KMS-11 (cell line): ENCODE measurements around the gene ATPAF1.

ENCODE experiments used
- H2AFZ ChIP-seq: fragments of 200-600 bp; sonication (generic); 2 replicates; pipeline ENCODE4 v1.6.1; 2016; ENCODE audit warnings: antibody characterized with exemption, mixed run types, low read depth
- H3K27ac ChIP-seq: fragments of 200-600 bp; sonication (generic); 2 replicates; pipeline ENCODE4 v1.6.1; 2016; ENCODE audit warnings: mild to moderate bottlenecking, mixed run types
- H3K27me3 ChIP-seq: fragments of 200-600 bp; sonication (generic); 2 replicates; pipeline ENCODE4 v1.6.1; 2017; ENCODE audit warnings: mild to moderate bottlenecking, low read depth, mixed run types, moderate library complexity; ENCODE audit not compliant: insufficient read depth
- H3K36me3 ChIP-seq: fragments of 200-600 bp; sonication (generic); 2 replicates; pipeline ENCODE4 v1.6.1; 2017; ENCODE audit warnings: mild to moderate bottlenecking, mixed run types; ENCODE audit not compliant: insufficient read depth
- H3K4me1 ChIP-seq: fragments of 200-600 bp; sonication (generic); 2 replicates; pipeline ENCODE4 v1.6.1; 2016; ENCODE audit warnings: mild to moderate bottlenecking, low read depth, mixed run types; ENCODE audit not compliant: poor library complexity, severe bottlenecking
- H3K4me2 ChIP-seq: fragments of 200-600 bp; sonication (generic); 2 replicates; pipeline ENCODE4 v1.7.0; 2016; ENCODE audit warnings: mild to moderate bottlenecking, mixed run types
- H3K4me3 ChIP-seq: fragments of 200-600 bp; sonication (generic); IDR thresholded peaks from 2 replicates; pipeline ENCODE4 v1.6.1; 2017; ENCODE audit warnings: low read depth, low read length, mixed read lengths; ENCODE audit not compliant: insufficient read depth
- H3K79me2 ChIP-seq: fragments of 200-600 bp; sonication (generic); 2 replicates; pipeline ENCODE4 v1.6.1; 2016; ENCODE audit warnings: low read depth, mixed run types; ENCODE audit not compliant: insufficient read depth
- H3K9ac ChIP-seq: fragments of 200-600 bp; sonication (generic); 2 replicates; pipeline ENCODE4 v1.6.1; 2016; ENCODE audit warnings: mild to moderate bottlenecking, mixed run types
- H4K20me1 ChIP-seq: fragments of 200-600 bp; sonication (generic); 2 replicates; pipeline ENCODE4 v1.6.1; 2016; ENCODE audit warnings: mild to moderate bottlenecking, mixed run types; ENCODE audit not compliant: insufficient read depth
- TF ChIP-seq, protein P1 (sequence below): fragments of 200-600 bp; sonication (generic); conservative IDR thresholded peaks from 2 replicates; pipeline ENCODE4 v1.6.1; 2017; ENCODE audit warnings: low read depth, mild to moderate bottlenecking, antibody characterized with exemption, low read length, moderate library complexity, mixed read lengths

The ATPAF1 gene

DNA sequence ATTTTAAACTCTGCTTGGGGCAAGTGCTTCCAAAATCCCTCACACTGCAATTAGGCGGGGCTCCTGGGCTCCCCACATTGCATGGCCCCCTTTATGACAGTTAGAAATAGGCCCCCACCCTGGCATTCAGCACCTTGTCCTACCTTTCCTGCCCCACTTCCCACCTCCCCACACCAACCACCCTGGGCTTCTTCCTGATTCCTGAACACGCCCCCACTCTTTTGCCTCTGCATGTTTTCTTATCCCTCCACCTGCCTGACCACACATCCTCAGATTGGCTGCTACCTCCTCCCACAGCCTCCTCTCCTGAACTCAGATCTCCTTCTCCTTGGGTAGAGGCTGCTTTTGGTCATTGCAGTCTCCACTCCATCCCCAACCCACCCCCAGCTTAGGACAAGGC lies 53.1 kb downstream of the ATPAF1 start:
- Histone ChIP-seq H4K20me1 (no peaks in the 10 kb centered on the region), H3K4me3 (no peak overlapping the region)

DNA sequence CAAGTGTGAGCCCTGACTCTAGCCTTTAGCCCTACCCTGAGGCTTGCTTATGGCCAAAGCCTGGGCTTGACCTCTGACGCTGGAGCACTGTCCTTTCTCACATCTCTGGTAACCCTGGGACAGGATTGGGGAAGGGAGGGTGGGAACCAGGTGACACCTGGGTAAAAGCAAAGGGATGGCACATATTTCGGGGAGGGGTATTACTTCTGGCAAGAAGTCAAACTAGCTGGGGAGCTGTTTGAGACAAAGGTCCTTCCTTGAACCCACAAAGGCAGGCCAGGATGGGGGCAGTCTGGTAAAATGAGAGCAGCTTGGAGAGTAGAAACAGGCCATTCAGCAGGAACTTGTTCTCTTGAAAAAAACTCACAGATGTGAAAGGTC lies 53.6 kb downstream of the ATPAF1 start:
- H3K27ac ChIP-seq = no peak overlapping the region
- H3K79me2 ChIP-seq = 0 out of 2 replicates have a peak, but pooled peaks cover 5% of the 10 kb centered on the region
- H3K4me1 ChIP-seq = peaks cover 13% of the 10 kb centered on the region
- H2AFZ ChIP-seq = no peak overlapping the region
- H3K27me3 ChIP-seq = no peaks in the 10 kb centered on the region
- TF ChIP-seq, protein P1, sequence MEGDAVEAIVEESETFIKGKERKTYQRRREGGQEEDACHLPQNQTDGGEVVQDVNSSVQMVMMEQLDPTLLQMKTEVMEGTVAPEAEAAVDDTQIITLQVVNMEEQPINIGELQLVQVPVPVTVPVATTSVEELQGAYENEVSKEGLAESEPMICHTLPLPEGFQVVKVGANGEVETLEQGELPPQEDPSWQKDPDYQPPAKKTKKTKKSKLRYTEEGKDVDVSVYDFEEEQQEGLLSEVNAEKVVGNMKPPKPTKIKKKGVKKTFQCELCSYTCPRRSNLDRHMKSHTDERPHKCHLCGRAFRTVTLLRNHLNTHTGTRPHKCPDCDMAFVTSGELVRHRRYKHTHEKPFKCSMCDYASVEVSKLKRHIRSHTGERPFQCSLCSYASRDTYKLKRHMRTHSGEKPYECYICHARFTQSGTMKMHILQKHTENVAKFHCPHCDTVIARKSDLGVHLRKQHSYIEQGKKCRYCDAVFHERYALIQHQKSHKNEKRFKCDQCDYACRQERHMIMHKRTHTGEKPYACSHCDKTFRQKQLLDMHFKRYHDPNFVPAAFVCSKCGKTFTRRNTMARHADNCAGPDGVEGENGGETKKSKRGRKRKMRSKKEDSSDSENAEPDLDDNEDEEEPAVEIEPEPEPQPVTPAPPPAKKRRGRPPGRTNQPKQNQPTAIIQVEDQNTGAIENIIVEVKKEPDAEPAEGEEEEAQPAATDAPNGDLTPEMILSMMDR = no peak
- H3K36me3 ChIP-seq = no peaks in the 10 kb centered on the region
- H3K4me2 ChIP-seq = no peak overlapping the region
- no peak overlapping the region for H3K9ac ChIP-seq
- no peak overlapping the region for H3K4me3 ChIP-seq
- H4K20me1 ChIP-seq = no peaks in the 10 kb centered on the region

More for the DNA sequence above, 53.1 kb downstream of the ATPAF1 start:
- no peaks in the 10 kb centered on the region for H3K36me3 ChIP-seq
- no peak overlapping the region; the same call in 1 of the 2 replicates for H2AFZ ChIP-seq
- H3K27ac ChIP-seq = no peak overlapping the region
- H3K79me2 ChIP-seq = 0 out of 2 replicates have a peak, but pooled peaks cover 5% of the 10 kb centered on the region
- H3K9ac ChIP-seq = no peak overlapping the region
- H3K4me2 ChIP-seq = peak overlapping the region; percentile 93
- TF ChIP-seq, protein P1 = no peak
- no peaks in the 10 kb centered on the region for H3K27me3 ChIP-seq
- H3K4me1 ChIP-seq = peaks cover 13% of the 10 kb centered on the region

DNA sequence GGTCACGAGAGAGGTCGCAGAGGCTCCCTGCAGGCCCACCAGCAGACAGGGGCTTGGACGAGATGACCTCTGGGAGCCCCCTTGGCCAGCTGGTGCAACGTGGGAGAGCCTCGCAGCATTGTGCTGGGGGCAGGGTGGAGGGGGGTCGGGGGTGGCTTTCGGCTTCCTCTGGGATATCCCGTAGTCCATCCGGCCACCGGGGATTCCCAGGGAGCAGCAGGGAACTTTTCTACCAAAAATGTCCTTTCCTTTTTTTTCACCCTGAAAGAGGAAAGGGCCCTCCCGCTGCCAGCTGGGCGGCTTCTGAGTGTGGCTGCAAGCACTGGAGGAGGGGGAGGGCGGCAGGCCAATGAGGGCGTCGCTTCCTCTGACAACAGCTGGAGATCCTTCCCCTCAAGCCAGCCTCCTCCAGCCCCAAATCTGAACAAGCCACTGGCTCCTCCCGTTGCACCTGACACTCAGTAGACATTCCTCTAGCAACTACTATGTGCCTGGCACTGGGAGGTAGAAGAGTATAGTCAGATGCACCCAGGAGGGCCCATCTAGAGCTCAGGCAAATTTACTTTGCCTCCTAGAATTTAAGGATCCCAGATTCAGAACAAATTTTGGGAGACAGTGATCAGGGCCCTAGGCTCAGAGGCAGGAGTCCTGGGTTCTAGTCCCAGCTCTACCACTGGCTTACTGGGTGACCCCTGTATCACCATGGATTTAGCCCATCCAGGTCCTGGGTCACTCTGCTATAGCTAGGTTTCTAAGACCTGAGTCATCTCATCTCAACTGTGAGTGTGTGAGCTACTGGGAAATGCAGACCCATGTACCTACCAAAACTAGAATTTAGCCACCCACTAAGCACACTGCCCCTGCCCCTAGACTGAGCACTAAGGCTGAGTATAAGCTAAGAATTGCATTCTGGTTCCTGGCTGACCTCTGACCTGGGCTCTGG lies 54.2 kb downstream of the ATPAF1 start:
- H3K36me3 ChIP-seq = no peaks in the 10 kb centered on the region
- no peak overlapping the region for H2AFZ ChIP-seq
- H3K79me2 ChIP-seq = 0 out of 2 replicates have a peak, but pooled peaks cover 5% of the 10 kb centered on the region
- H3K4me3 ChIP-seq = no peak overlapping the region
- H3K4me2 ChIP-seq = no peak overlapping the region
- no peaks in the 10 kb centered on the region for H3K27me3 ChIP-seq
- H3K4me1 ChIP-seq = peaks cover 13% of the 10 kb centered on the region
- H4K20me1 ChIP-seq = no peaks in the 10 kb centered on the region
- TF ChIP-seq, protein P1 = no peak
- H3K27ac ChIP-seq = no peak overlapping the region
- H3K9ac ChIP-seq = no peak overlapping the region

DNA sequence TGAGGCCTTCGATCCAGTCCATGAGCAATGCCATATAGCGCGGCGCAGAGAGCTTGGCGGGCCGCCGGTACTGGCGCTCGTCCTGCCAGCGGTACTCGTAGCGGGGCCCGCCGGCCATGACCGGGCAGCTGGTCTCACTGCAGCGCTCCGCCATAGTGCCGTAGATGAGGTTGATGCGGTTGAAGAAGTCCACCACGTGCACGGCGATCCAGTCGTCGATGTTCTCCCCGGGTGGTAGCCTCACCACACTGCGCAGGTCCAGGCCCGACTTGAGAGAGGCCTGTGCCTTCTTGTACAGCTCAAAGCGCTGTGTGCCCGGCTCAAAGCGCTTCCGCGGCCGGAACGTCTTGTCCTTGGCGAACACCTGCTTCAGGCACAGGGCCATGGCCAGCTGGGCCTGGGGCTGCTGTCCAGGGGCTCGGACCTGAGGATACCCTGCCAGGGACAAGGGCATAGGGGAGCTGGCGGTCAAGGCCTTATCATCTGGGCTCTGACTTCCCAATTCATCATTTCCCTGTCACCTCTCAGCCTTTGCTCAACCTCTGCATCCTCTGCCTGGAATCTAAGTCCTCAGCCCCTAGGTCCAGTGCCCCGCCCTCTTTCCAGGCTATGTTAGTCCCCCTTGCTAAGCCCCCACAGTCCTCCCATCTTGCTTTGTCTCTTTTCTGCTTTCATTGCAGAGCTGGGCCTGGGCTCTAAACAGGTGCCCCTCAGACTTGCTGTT lies 55.1 kb downstream of the ATPAF1 start:
- H2AFZ ChIP-seq = no peak overlapping the region
- H3K4me1 ChIP-seq = peaks cover 13% of the 10 kb centered on the region

More for the DNA sequence above, 55.1 kb downstream of the ATPAF1 start:
- Histone ChIP-seq H4K20me1 (no peaks in the 10 kb centered on the region), H3K4me2 (no peak overlapping the region), H3K4me3 (no peak overlapping the region), H3K36me3 (no peaks in the 10 kb centered on the region), H3K27ac (no peak overlapping the region), H3K79me2 (0 out of 2 replicates have a peak, but pooled peaks cover 5% of the 10 kb centered on the region), H3K9ac (no peak overlapping the region), H3K27me3 (no peaks in the 10 kb centered on the region)
- TF ChIP-seq, protein P1 = no peak
